Osteoblast (primary cell): ENCODE results near the gene OLA1. TPM values are rescaled to one million over a fixed set of nuclear protein-coding genes. Genes with fewer than 3 reads are reported as not detected.

ENCODE experiments used
- DNase-seq: peaks from one replicate; pipeline ENCODE4 v3.0.0; 2011; ENCODE audit warnings: low spot score, mixed read lengths; ENCODE audit not compliant: insufficient read length; ENCODE audit errors: missing footprints
- H2AFZ ChIP-seq: 2 replicates; pipeline ENCODE4 v1.6.0; 2011; ENCODE audit warnings: mild to moderate bottlenecking, low read length
- H3K27ac ChIP-seq: 2 replicates; pipeline ENCODE4 v1.5.1; 2011; ENCODE audit warnings: mild to moderate bottlenecking, low read depth, low read length, moderate library complexity
- H3K27me3 ChIP-seq: 2 replicates; pipeline ENCODE4 v1.6.0; 2012; ENCODE audit warnings: mild to moderate bottlenecking, control low read depth, inconsistent platforms, low read length, moderate library complexity; ENCODE audit not compliant: insufficient read depth
- H3K36me3 ChIP-seq: 2 replicates; pipeline ENCODE4 v1.5.1; 2011; ENCODE audit warnings: mild to moderate bottlenecking, low read length, control low read depth, moderate library complexity; ENCODE audit not compliant: insufficient read depth
- H3K4me1 ChIP-seq: 2 replicates; pipeline ENCODE4 v1.5.1; 2011; ENCODE audit warnings: mild to moderate bottlenecking, low read length, control low read depth, moderate library complexity; ENCODE audit not compliant: insufficient read depth
- H3K4me2 ChIP-seq: 2 replicates; pipeline ENCODE4 v1.6.0; 2011; ENCODE audit warnings: mild to moderate bottlenecking, low read length; ENCODE audit not compliant: insufficient read depth
- H3K4me3 ChIP-seq: fragments of 200-600 bp; sonication (generic); 3 replicates; pipeline ENCODE4 v1.5.1; 2012; ENCODE audit warnings: mild to moderate bottlenecking, low read length, inconsistent platforms; ENCODE audit not compliant: insufficient read depth
- H3K79me2 ChIP-seq: 2 replicates; pipeline ENCODE4 v1.6.0; 2012; ENCODE audit warnings: mild to moderate bottlenecking, low read length, control low read depth, inconsistent platforms; ENCODE audit not compliant: insufficient read depth
- H3K9me3 ChIP-seq: 2 replicates; pipeline ENCODE4 v1.5.1; 2011; ENCODE audit warnings: low read depth, low read length, control low read depth
- H4K20me1 ChIP-seq: 2 replicates; pipeline ENCODE4 v1.6.0; 2012; ENCODE audit warnings: mild to moderate bottlenecking, low read length, control low read depth; ENCODE audit not compliant: insufficient read depth
- total RNA-seq: library from RNA; depleted of rRNA; stranded (reverse); fragments of >200 nt; gene quantifications from 2 replicates; pipeline ENCODE4 v1.2.3, GENCODE V29; 2012
- TF ChIP-seq, protein P1 (sequence below): IDR thresholded peaks from 2 replicates; pipeline ENCODE4 v1.5.1; 2011; ENCODE audit warnings: mild to moderate bottlenecking, low read depth, low read length, moderate library complexity; ENCODE audit errors: extremely low read depth

Gene OLA1
- total RNA-seq, 1 donor = 79.3 TPM

DNA sequence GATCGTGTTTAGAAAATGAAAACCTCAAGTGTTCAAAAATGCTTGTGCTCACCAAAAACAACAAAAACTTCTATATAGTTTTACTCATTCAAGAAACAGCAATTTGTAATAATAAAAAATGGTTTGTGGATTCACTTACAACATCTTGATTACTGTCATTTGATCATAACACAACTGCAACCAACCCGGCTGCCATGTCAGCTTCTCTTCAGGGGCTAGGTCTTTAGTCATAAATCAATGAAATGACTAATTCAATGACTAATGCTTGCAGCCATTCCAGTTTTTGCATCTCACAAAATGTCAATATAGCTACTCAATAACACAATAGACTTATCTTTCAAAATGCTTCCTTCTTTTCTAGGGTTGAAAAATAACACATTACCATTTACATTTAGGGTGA, 128.0 kb downstream of the OLA1 start:
- H3K4me2 ChIP-seq = peak overlapping the region; percentile 17

DNA sequence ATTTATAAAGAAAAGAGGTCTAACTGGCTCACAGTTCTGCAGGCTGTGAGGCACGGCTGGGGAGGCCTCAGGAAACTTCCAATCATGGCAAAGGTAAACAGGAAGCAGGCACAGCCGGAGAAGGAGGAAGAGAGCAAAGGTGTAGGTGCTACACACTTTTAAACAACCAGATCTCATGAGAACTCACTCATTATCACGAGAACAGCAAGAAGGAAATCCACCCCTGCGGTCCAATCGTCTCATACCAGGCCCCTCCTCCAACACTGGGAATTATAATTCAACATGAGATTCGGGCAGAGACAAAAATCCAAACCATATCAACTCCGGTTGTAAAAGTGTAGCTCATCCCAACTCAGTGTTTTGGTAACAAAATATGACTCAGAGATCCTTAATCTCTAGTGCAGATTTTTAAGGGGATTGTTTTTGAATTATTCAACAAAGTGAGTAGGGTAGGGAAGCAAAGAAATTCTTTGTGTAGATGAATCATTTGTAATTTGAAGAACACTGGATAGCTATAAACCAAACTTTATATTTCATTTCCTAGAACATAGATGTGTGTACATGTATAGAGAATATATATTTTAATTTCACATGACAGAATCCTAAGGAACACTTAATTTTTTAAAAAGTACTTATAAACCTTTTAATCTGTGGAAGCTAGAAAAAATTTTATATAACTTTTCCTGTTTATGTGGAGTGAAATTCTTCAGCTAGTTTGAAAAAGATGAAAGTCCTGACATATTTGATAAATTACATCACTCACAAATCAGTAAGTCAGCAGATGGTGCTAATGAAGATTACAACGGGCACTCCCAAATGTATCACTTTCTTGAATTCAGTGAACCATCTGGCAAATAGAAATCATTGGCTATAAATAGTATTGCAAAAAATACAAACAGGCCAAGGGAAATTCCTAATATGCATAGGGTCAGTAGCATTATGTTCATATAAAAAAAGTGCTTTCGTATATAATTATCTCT, 130.1 kb downstream of the OLA1 start:
- Histone ChIP-seq H2AFZ (peak overlapping the region; percentile 20), H3K79me2 (no peaks in the 10 kb centered on the region), H3K4me1 (peaks cover 36% of the 10 kb centered on the region), H3K27me3 (no peaks in the 10 kb centered on the region), H3K4me2 (peak overlapping the region; percentile 76), H4K20me1 (no peaks in the 10 kb centered on the region), H3K4me3 (peak overlapping the region; percentile 39), H3K9me3 (no peaks in the 10 kb centered on the region), H3K27ac (peak overlapping the region; percentile 78), H3K36me3 (no peaks in the 10 kb centered on the region)
- TF ChIP-seq, protein P1, sequence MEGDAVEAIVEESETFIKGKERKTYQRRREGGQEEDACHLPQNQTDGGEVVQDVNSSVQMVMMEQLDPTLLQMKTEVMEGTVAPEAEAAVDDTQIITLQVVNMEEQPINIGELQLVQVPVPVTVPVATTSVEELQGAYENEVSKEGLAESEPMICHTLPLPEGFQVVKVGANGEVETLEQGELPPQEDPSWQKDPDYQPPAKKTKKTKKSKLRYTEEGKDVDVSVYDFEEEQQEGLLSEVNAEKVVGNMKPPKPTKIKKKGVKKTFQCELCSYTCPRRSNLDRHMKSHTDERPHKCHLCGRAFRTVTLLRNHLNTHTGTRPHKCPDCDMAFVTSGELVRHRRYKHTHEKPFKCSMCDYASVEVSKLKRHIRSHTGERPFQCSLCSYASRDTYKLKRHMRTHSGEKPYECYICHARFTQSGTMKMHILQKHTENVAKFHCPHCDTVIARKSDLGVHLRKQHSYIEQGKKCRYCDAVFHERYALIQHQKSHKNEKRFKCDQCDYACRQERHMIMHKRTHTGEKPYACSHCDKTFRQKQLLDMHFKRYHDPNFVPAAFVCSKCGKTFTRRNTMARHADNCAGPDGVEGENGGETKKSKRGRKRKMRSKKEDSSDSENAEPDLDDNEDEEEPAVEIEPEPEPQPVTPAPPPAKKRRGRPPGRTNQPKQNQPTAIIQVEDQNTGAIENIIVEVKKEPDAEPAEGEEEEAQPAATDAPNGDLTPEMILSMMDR = no peak
- DNase-seq = peak; percentile 83

More for the DNA sequence above, 128.0 kb downstream of the OLA1 start:
- peaks cover 36% of the 10 kb centered on the region for H3K4me1 ChIP-seq
- no peaks in the 10 kb centered on the region for H3K79me2 ChIP-seq
- no peaks in the 10 kb centered on the region for H3K36me3 ChIP-seq
- H2AFZ ChIP-seq = no peak overlapping the region
- H4K20me1 ChIP-seq = no peaks in the 10 kb centered on the region
- H3K4me3 ChIP-seq = no peak overlapping the region
- peak overlapping the region; percentile 18 for H3K27ac ChIP-seq
- no peaks in the 10 kb centered on the region for H3K27me3 ChIP-seq
- TF ChIP-seq, protein P1 = no peak
- DNase-seq = no peak
- H3K9me3 ChIP-seq = no peaks in the 10 kb centered on the region

DNA sequence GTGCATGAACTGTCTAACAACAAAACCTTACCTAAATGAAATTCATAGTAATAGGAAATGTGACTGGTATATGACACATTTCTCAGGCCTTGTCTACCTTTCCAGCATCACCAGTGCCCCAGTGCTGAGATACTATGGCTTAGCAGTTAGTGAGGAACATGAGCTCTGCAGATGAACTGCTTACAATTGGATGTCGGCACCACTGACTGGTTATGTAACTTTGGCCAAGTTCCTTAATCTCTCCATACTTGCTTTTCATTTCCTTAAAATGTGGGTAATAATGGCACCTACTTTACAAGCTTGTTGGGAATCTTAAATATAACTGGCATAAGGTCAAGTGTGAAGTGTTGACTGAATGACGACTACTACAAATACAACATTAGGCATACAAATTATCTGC, 136.3 kb downstream of the OLA1 start:
- no peak overlapping the region for H3K4me3 ChIP-seq
- H3K27ac ChIP-seq = no peak overlapping the region
- no peaks in the 10 kb centered on the region for H3K36me3 ChIP-seq
- H3K4me2 ChIP-seq = no peak overlapping the region
- TF ChIP-seq, protein P1 = no peak
- no peak overlapping the region for H2AFZ ChIP-seq
- H3K4me1 ChIP-seq = no peaks in the 10 kb centered on the region
- no peaks in the 10 kb centered on the region for H3K9me3 ChIP-seq
- no peaks in the 10 kb centered on the region for H4K20me1 ChIP-seq
- no peaks in the 10 kb centered on the region for H3K79me2 ChIP-seq
- H3K27me3 ChIP-seq = no peaks in the 10 kb centered on the region
- DNase-seq = no peak

DNA sequence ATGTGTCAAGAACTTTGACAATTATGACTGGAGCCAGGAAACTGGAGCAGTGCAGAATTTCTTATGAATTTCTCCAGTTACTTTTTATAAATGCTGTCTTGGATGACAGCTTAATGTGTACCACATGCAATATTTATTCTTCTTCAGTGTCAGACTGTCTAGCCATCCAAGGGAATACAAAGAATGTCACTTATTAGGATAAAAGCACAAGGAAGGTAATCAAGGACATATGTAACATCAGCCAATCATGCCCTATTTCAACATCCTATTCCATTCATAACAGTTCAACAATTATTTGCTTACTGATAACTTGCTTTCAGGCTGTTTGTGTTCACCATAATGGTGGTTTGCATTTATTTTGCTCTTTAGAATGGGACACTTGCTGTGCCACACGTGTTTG, 139.8 kb downstream of the OLA1 start:
- H3K4me1 ChIP-seq = no peaks in the 10 kb centered on the region
- H3K36me3 ChIP-seq = no peaks in the 10 kb centered on the region
- TF ChIP-seq, protein P1 = no peak

More for the DNA sequence above, 139.8 kb downstream of the OLA1 start:
- Histone ChIP-seq H3K79me2 (no peaks in the 10 kb centered on the region), H3K9me3 (no peaks in the 10 kb centered on the region), H3K4me2 (no peak overlapping the region), H3K4me3 (no peak overlapping the region), H3K27me3 (no peaks in the 10 kb centered on the region), H2AFZ (no peak overlapping the region), H4K20me1 (no peaks in the 10 kb centered on the region), H3K27ac (no peak overlapping the region)
- DNase-seq = no peak
